ENCODE measurements around the gene WNT8A.

DNA sequence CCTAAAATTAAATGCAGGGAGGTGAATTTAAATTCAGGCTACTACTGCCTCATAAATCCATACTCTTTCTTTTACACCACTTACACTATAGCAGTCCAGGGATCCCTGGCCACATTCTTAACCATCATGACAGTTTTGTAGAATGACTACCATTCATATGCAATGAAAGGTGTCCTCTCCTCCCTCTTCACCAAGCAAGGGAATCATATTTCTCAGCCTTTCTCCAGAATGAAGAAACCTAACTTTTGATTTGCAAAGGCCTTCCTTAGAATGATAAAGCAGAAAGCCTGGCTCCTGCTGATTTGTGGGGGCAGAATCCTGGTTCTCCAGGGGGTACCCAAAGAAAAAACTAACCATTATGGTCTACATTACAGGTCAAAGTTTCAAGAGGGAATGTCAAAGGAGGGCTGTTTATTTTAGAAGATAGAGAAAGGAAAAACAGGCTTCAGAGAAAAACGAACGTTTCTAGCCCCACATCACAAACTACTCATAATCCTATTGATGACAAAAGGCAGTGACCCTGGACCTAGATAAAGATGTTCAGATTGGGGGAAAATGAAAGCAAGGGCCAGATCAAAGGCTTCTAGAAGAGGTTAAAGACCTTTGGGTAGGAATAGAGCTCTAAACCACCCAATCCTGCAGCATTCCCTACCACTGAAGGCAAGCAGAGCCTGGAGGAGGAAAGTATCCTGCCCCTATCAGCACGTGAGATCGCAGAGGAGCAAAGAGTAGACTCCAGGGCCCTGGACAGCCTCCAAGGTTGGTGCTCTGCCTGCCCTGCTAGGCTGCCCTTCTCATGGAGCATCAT is 11.5 kb downstream of the WNT8A start:
- TF ChIP-seq, protein P1, sequence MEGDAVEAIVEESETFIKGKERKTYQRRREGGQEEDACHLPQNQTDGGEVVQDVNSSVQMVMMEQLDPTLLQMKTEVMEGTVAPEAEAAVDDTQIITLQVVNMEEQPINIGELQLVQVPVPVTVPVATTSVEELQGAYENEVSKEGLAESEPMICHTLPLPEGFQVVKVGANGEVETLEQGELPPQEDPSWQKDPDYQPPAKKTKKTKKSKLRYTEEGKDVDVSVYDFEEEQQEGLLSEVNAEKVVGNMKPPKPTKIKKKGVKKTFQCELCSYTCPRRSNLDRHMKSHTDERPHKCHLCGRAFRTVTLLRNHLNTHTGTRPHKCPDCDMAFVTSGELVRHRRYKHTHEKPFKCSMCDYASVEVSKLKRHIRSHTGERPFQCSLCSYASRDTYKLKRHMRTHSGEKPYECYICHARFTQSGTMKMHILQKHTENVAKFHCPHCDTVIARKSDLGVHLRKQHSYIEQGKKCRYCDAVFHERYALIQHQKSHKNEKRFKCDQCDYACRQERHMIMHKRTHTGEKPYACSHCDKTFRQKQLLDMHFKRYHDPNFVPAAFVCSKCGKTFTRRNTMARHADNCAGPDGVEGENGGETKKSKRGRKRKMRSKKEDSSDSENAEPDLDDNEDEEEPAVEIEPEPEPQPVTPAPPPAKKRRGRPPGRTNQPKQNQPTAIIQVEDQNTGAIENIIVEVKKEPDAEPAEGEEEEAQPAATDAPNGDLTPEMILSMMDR (IDR thresholded peaks at IDR 0.05): no peak
- TF ChIP-seq EZH2 (IDR thresholded peaks at IDR 0.05; ENCODE audit: borderline replicate concordance, insufficient read depth, low read depth, low read length, poor library complexity, severe bottlenecking): no peak
